ENCODE results near the gene CARS1. TPM values are rescaled to one million over a fixed set of nuclear protein-coding genes. Genes with fewer than 3 reads are reported as not detected.

Gene CARS1
- total and polyA plus RNA-seq, 10 of the 15 experiments (the other 5 are each of a cell fraction or from before 2014, with no cell fraction given): 7.8 to 60.6 (median 45.7) TPM

DNA sequence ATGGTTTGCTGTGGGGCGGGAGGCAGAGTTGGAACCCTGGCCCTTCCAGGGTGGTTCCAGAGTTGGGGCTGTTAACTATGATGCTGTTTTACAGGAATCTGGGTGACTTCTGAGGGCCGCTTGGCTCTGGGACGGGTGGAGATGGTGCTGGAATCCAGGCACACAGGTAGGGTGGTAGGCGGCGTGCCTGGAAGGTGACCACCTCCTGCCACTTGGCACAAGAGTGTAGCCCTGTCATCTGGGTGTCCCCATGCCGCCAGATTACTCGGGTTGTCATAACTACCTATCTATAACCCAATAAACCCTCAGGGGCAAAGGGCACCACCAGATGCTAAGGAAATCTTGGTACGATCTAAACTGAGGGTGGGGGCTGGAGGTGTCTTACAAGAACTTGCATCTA is 1.3 kb downstream of the CARS1 start:
- peaks cover 57% of the 10 kb centered on the region for H3K79me2 ChIP-seq (ENCODE audit: control insufficient read depth, insufficient read depth, low read length)
- TF ChIP-seq RCOR1 (conservative IDR thresholded peaks at IDR 0.05; ENCODE audit: low read depth, low read length): no peak
- TF ChIP-seq, protein P1, sequence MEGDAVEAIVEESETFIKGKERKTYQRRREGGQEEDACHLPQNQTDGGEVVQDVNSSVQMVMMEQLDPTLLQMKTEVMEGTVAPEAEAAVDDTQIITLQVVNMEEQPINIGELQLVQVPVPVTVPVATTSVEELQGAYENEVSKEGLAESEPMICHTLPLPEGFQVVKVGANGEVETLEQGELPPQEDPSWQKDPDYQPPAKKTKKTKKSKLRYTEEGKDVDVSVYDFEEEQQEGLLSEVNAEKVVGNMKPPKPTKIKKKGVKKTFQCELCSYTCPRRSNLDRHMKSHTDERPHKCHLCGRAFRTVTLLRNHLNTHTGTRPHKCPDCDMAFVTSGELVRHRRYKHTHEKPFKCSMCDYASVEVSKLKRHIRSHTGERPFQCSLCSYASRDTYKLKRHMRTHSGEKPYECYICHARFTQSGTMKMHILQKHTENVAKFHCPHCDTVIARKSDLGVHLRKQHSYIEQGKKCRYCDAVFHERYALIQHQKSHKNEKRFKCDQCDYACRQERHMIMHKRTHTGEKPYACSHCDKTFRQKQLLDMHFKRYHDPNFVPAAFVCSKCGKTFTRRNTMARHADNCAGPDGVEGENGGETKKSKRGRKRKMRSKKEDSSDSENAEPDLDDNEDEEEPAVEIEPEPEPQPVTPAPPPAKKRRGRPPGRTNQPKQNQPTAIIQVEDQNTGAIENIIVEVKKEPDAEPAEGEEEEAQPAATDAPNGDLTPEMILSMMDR (IDR thresholded peaks at IDR 0.05 in 2 of 3, conservative IDR thresholded peaks at IDR 0.05 in 1 of 3; ENCODE audit: control insufficient read depth in 2 of 3, extremely low read depth in 1 of 3, insufficient read depth in 1 of 3, low read depth in 3 of 3, low read length in 3 of 3): no peak
- TF ChIP-seq, protein P2, sequence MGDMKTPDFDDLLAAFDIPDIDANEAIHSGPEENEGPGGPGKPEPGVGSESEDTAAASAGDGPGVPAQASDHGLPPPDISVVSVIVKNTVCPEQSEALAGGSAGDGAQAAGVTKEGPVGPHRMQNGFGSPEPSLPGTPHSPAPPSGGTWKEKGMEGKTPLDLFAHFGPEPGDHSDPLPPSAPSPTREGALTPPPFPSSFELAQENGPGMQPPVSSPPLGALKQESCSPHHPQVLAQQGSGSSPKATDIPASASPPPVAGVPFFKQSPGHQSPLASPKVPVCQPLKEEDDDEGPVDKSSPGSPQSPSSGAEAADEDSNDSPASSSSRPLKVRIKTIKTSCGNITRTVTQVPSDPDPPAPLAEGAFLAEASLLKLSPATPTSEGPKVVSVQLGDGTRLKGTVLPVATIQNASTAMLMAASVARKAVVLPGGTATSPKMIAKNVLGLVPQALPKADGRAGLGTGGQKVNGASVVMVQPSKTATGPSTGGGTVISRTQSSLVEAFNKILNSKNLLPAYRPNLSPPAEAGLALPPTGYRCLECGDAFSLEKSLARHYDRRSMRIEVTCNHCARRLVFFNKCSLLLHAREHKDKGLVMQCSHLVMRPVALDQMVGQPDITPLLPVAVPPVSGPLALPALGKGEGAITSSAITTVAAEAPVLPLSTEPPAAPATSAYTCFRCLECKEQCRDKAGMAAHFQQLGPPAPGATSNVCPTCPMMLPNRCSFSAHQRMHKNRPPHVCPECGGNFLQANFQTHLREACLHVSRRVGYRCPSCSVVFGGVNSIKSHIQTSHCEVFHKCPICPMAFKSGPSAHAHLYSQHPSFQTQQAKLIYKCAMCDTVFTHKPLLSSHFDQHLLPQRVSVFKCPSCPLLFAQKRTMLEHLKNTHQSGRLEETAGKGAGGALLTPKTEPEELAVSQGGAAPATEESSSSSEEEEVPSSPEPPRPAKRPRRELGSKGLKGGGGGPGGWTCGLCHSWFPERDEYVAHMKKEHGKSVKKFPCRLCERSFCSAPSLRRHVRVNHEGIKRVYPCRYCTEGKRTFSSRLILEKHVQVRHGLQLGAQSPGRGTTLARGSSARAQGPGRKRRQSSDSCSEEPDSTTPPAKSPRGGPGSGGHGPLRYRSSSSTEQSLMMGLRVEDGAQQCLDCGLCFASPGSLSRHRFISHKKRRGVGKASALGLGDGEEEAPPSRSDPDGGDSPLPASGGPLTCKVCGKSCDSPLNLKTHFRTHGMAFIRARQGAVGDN (IDR thresholded peaks at IDR 0.05): no peak
- ChIA-PET POLR2A (no interaction called here), CTCF (interaction anchor here (1.8 to 2.9 kb wide), 2 partner anchors 19 to 36 kb away, joined by 5 to 9 read pairs; no protein-coding TSS in a partner anchor), SMC1A (ENCODE audit: uncharacterized antibody, unreplicated experiment) (interaction anchor here (1.9 kb wide), 1 partner anchor 17 kb away, joined by 10 read pairs; no protein-coding TSS in a partner anchor), RAD21 (ENCODE audit: unreplicated experiment) (interaction anchor here (2.0 kb wide), 1 partner anchor 35 kb away, joined by 12 read pairs; no protein-coding TSS in a partner anchor)
- WGBS (ENCODE audit: insufficient coverage, insufficient replicate concordance, low lambda C conversion rate, missing lambda C conversion rate): 88% methylated on average over 8 of the region's 8 CpGs
- DNase-seq (ENCODE audit: low read depth, low spot score) (no peak), FAIRE-seq (no peak), ATAC-seq (no peak)
- H3K9me3 ChIP-seq (replicated peaks; ENCODE audit: control insufficient read depth, insufficient read depth, low read length): no peaks in the 10 kb centered on the region
- BruUV-seq (replicated peaks): no TSS peak
- H2AFZ ChIP-seq (ENCODE audit: control insufficient read depth, low read depth, low read length): no peak overlapping the region
- H4K20me1 ChIP-seq (ENCODE audit: control insufficient read depth, insufficient read depth): no peaks in the 10 kb centered on the region; the same call in 1 of the 2 replicates
- intact Hi-C loops (cut with micrococcal nuclease; ENCODE audit: unreplicated experiment) (loop anchor here (5.0 kb wide), 1 partner anchor 64 kb away; the partner anchor contains the start of gene NAP1L4), in situ Hi-C loops (cut with MboI) (no loop called here)
- H3K4me3 ChIP-seq: peak overlapping the region; percentile 91
- H3K9ac ChIP-seq (ENCODE audit: control insufficient read depth, insufficient read depth, low read length): no peak overlapping the region; the same call in 1 of the 2 replicates
- peak overlapping the region; percentile 81; the same call in 1 of the 2 replicates for H3K4me2 ChIP-seq (ENCODE audit: control insufficient read depth, insufficient read depth)
- no peak overlapping the region for H3K27ac ChIP-seq (ENCODE audit: control insufficient read depth, insufficient read depth)
- peaks cover 0 to 2% of the 10 kb centered on the region in 2 experiments; a peak in 3 of 4 replicates for H3K36me3 ChIP-seq (ENCODE audit: control insufficient read depth in 2 of 2, insufficient read depth in 2 of 2, low read length in 1 of 2)
- peaks cover 17% of the 10 kb centered on the region for H3K4me1 ChIP-seq (ENCODE audit: control insufficient read depth, insufficient read depth, low read length)
- no peaks in the 10 kb centered on the region for H3K27me3 ChIP-seq (replicated peaks in 1 of 2; ENCODE audit: control insufficient read depth in 2 of 2, insufficient read depth in 2 of 2, low read length in 1 of 2)

All from GM12878 (cell line).